ENCODE data around the gene OR3A3.

Gene OR3A3

GRCh38 chr17:3472137-3472536 lies 61.0 kb downstream of the OR3A3 start:
- DNase-seq (ENCODE audit: low read depth): no peak
